Ascending aorta (tissue), 2 donors: Measurements from ENCODE around the gene VPS51. TPM values are rescaled to one million over a fixed set of nuclear protein-coding genes. Genes with fewer than 3 reads are reported as not detected.

Experiments used
- DNase-seq, 2 donors: peaks; one replicate each; pipeline ENCODE4 v3.0.0-alpha.2; 2019; ENCODE audit warnings: low spot score in 2 of 2
- H3K27ac ChIP-seq, 2 donors: fragments of 200-600 bp; sonication (generic); one replicate each; pipeline ENCODE4 v1.5.1; 2016 to 2017; ENCODE audit warnings: mild to moderate bottlenecking in 1 of 2
- H3K27me3 ChIP-seq: fragments of 200-600 bp; sonication (generic); one replicate; pipeline ENCODE4 v1.5.1; 2017
- H3K36me3 ChIP-seq, 2 donors: fragments of 200-600 bp; sonication (generic); one replicate each; pipeline ENCODE4 v1.5.1; 2016
- H3K4me1 ChIP-seq, 2 donors: fragments of 200-600 bp; sonication (generic); one replicate each; pipeline ENCODE4 v1.5.1; 2016 to 2017; ENCODE audit warnings: mild to moderate bottlenecking in 1 of 2
- H3K4me3 ChIP-seq, 2 donors: fragments of 200-600 bp; sonication (generic); one replicate each; pipeline ENCODE4 v1.5.1; 2016 to 2017; ENCODE audit warnings: mild to moderate bottlenecking in 1 of 2
- H3K9me3 ChIP-seq, 2 donors: fragments of 200-600 bp; sonication (generic); one replicate each; pipeline ENCODE4 v1.5.1; 2016
- CTCF ChIP-seq, 3 experiments: fragments of 200-600 bp in 2 of 3; fragments of 450-650 bp in 1 of 3; sonication (generic) in 2 of 3; IDR thresholded peaks; one replicate each; pipeline ENCODE4 v1.5.1; 2016 to 2019; ENCODE audit warnings: antibody characterized with exemption in 3 of 3, mild to moderate bottlenecking in 1 of 3, moderate library complexity in 1 of 3
- intact Hi-C: fragments of 100-400 bp; cut with DNase I; formaldehyde crosslinking; loops from one replicate; pipeline ENCODE4 v1.15.1; 2023
- total RNA-seq: library from RNA; depleted of rRNA; stranded (reverse); fragments of >200 nt; gene quantifications from one replicate; pipeline ENCODE4 v1.1.0, GENCODE V29; 2016

The VPS51 gene
- total RNA-seq, 1 donor from 2014 or later: 226 TPM

- peaks cover 0 to 13% of the 10 kb centered on the region in 2 donors for H3K4me1 ChIP-seq
- peaks cover 5 to 11% of the 10 kb centered on the region in 2 donors for H3K36me3 ChIP-seq
- H3K4me3 ChIP-seq: no peak overlapping the region
- intact Hi-C loops: no loop called here
- H3K9me3 ChIP-seq: no peaks in the 10 kb centered on the region
- no peak for DNase-seq
- TF ChIP-seq CTCF (IDR thresholded peaks at IDR 0.05): no peak
- H3K27ac ChIP-seq: peak overlapping the region; percentile 32 to 45
- H3K27me3 ChIP-seq: no peaks in the 10 kb centered on the region
These were observed 6.4 kb downstream of the VPS51 start for GRCh38 chr11:65102142-65103095.

- H3K4me3 ChIP-seq: no peak overlapping the region
- intact Hi-C loops: no loop called here
- H3K36me3 ChIP-seq: peaks cover 16% of the 10 kb centered on the region in 2 donors
- no peak for TF ChIP-seq CTCF (IDR thresholded peaks at IDR 0.05)
- no peaks in the 10 kb centered on the region for H3K9me3 ChIP-seq
- peaks cover 0 to 9% of the 10 kb centered on the region in 2 donors for H3K4me1 ChIP-seq
- H3K27ac ChIP-seq: no peak overlapping the region
- no peaks in the 10 kb centered on the region for H3K27me3 ChIP-seq
- no peak for DNase-seq
These were observed 7.5 kb downstream of the VPS51 start for GRCh38 chr11:65103476-65103875.

GRCh38 chr11:65104628-65105027 lies 8.6 kb downstream of the VPS51 start:
- Histone ChIP-seq H3K9me3 (no peaks in the 10 kb centered on the region), H3K36me3 (peaks cover 27% of the 10 kb centered on the region in 2 donors), H3K4me1 (peaks cover 0 to 9% of the 10 kb centered on the region in 2 donors), H3K4me3 (no peak overlapping the region), H3K27ac (no peak overlapping the region), H3K27me3 (no peaks in the 10 kb centered on the region)
- intact Hi-C loops: no loop called here
- no peak for TF ChIP-seq CTCF (IDR thresholded peaks at IDR 0.05)
- no peak for DNase-seq

- no peak for DNase-seq
- peaks cover 29% of the 10 kb centered on the region in 2 donors for H3K36me3 ChIP-seq
- no peak for TF ChIP-seq CTCF (IDR thresholded peaks at IDR 0.05)
- H3K9me3 ChIP-seq: no peaks in the 10 kb centered on the region
- no peak overlapping the region for H3K27ac ChIP-seq
- intact Hi-C loops: no loop called here
- H3K27me3 ChIP-seq: no peaks in the 10 kb centered on the region
- H3K4me3 ChIP-seq: no peak overlapping the region
- peaks cover 8 to 19% of the 10 kb centered on the region in 2 donors for H3K4me1 ChIP-seq
These were observed 11.1 kb downstream of the VPS51 start for GRCh38 chr11:65107078-65107477.

GRCh38 chr11:65107751-65108468 lies 11.9 kb downstream of the VPS51 start:
- H3K27ac ChIP-seq: no peak overlapping the region
- H3K4me3 ChIP-seq: no peak overlapping the region
- no peak for TF ChIP-seq CTCF (IDR thresholded peaks at IDR 0.05)
- intact Hi-C loops: no loop called here
- peak in 1 of 2 donors; percentile 56 for DNase-seq
- H3K9me3 ChIP-seq: no peaks in the 10 kb centered on the region
- peaks cover 11 to 19% of the 10 kb centered on the region in 2 donors for H3K4me1 ChIP-seq
- peaks cover 29% of the 10 kb centered on the region in 2 donors for H3K36me3 ChIP-seq
- no peaks in the 10 kb centered on the region for H3K27me3 ChIP-seq
